ENCODE results near the gene PPP1R11.

PPP1R11 gene

DNA sequence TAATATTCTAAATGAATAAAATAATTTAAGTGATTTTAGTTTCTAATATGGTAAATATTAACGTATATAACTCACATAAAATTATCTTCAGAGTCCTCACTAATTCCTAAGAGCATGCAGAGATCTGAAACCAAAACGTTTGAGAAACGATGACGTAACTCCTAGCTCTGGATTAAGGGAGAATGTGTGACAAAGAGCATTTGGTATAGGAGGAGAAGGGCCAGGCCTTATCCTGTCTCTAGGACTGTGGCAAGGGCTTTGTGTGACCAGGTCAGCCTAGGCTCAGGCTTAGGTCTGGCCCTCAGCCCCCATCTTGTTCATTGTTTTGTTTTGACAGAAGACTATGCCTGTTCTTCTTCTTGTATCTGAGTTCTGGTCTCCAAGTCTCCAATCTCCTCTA is 25.2 kb upstream of the PPP1R11 start:
- Histone ChIP-seq H3K4me3 (ENCODE audit: low read depth, low read length) (no peak overlapping the region), H3K36me3 (ENCODE audit: control insufficient read depth, insufficient read depth, low read length) (no peaks in the 10 kb centered on the region), H3K27me3 (ENCODE audit: control insufficient read depth, insufficient read depth, low read length) (no peaks in the 10 kb centered on the region), H3K4me1 (ENCODE audit: control insufficient read depth, insufficient read depth, low read length) (no peaks in the 10 kb centered on the region), H3K9ac (ENCODE audit: low read depth, low read length) (no peak overlapping the region), H3K9me3 (ENCODE audit: control insufficient read depth, insufficient read depth, low read length) (no peaks in the 10 kb centered on the region)

DNA sequence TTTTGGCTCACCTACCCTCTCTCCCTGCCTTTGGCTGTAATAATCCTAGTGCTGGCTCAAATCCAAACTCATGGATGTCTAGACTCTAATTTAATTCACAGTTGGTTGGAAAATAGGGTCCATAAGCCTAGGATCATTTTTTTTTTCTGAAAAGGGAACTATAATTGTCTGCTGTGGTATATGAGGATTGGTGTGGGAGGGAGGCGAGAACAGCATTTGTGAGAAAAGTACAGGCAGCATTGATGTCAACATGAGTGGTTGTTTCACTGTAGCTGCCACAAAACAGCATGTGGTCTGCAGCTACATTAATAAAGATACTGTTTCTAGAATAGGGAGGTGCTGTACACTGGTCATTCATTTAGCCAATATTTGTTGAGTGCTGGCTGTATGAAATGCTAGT is 24.5 kb upstream of the PPP1R11 start:
- Histone ChIP-seq H3K36me3 (ENCODE audit: control insufficient read depth, insufficient read depth, low read length) (no peaks in the 10 kb centered on the region), H3K4me3 (ENCODE audit: low read depth, low read length) (no peak overlapping the region), H3K9ac (ENCODE audit: low read depth, low read length) (no peak overlapping the region), H3K9me3 (ENCODE audit: control insufficient read depth, insufficient read depth, low read length) (no peaks in the 10 kb centered on the region), H3K27me3 (ENCODE audit: control insufficient read depth, insufficient read depth, low read length) (no peaks in the 10 kb centered on the region), H3K4me1 (ENCODE audit: control insufficient read depth, insufficient read depth, low read length) (no peaks in the 10 kb centered on the region)

DNA sequence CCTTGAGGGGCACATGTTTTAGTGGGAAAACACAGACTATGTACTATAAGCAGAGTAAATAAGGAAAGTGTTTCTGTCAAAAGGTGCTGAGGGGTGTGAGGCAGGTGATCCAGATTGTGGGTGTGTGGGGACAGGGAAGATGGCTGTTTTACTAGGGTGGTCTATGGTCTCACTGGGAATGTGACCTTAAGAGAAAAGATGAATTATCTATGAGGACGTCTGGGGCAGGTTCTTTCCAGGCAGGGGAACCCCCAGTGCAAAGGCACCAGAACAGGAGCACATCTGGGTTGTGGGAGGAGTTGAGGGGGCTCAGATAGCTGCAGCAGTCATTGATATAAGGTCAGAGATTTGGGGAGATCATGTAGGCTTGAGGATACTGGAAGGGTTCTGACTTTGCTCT is 24.1 kb upstream of the PPP1R11 start:
- Histone ChIP-seq H3K9ac (ENCODE audit: low read depth, low read length) (no peak overlapping the region), H3K4me3 (ENCODE audit: low read depth, low read length) (no peak overlapping the region), H3K36me3 (ENCODE audit: control insufficient read depth, insufficient read depth, low read length) (no peaks in the 10 kb centered on the region), H3K27me3 (ENCODE audit: control insufficient read depth, insufficient read depth, low read length) (no peaks in the 10 kb centered on the region), H3K9me3 (ENCODE audit: control insufficient read depth, insufficient read depth, low read length) (no peaks in the 10 kb centered on the region), H3K4me1 (ENCODE audit: control insufficient read depth, insufficient read depth, low read length) (no peaks in the 10 kb centered on the region)

DNA sequence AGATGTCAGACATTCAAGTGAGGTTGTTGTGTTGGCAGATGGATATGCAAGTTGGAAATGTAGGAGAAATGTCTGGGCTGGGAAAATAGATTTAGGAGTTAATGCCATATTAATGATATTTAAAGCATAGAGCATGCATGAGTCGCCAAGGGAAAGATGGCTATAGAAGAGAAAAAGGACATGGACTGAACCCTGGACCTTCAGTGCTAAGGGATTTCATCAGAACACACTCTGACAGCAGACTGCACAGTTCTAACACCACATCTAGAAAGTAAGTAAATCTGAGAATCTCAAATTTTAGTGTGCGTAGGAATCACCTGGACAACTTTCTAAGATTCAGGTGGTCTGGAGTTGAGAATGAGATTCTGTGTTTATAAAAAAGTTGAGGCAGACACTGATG is 23.3 kb upstream of the PPP1R11 start:
- H3K36me3 ChIP-seq (ENCODE audit: control insufficient read depth, insufficient read depth, low read length) = no peaks in the 10 kb centered on the region
- no peaks in the 10 kb centered on the region for H3K9me3 ChIP-seq (ENCODE audit: control insufficient read depth, insufficient read depth, low read length)
- no peaks in the 10 kb centered on the region for H3K27me3 ChIP-seq (ENCODE audit: control insufficient read depth, insufficient read depth, low read length)
- H3K4me3 ChIP-seq (ENCODE audit: low read depth, low read length) = no peak overlapping the region
- H3K4me1 ChIP-seq (ENCODE audit: control insufficient read depth, insufficient read depth, low read length) = no peaks in the 10 kb centered on the region
- H3K9ac ChIP-seq (ENCODE audit: low read depth, low read length) = no peak overlapping the region

DNA sequence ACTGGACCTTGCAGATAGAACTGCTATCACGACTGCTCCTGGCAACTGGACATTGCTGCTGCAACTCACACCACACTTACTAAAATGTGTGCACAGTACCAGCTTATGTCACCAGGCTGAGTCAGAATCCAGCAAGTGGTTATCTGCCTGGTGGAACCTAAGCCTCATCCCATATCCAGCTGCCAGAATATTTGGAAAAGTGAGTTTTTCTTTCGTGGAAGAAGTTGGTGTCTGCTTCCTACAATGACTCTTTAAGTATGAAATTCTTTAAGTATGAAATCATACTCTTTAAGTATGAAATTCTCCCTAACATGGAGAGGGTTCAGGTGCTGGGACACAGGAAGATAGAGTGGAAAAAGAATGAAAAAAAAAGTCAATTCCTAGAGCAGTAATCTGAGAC is 22.4 kb upstream of the PPP1R11 start:
- no peaks in the 10 kb centered on the region for H3K4me1 ChIP-seq (ENCODE audit: control insufficient read depth, insufficient read depth, low read length)
- H3K36me3 ChIP-seq (ENCODE audit: control insufficient read depth, insufficient read depth, low read length) = no peaks in the 10 kb centered on the region
- H3K9ac ChIP-seq (ENCODE audit: low read depth, low read length) = no peak overlapping the region
- no peaks in the 10 kb centered on the region for H3K27me3 ChIP-seq (ENCODE audit: control insufficient read depth, insufficient read depth, low read length)
- H3K9me3 ChIP-seq (ENCODE audit: control insufficient read depth, insufficient read depth, low read length) = no peaks in the 10 kb centered on the region
- no peak overlapping the region for H3K4me3 ChIP-seq (ENCODE audit: low read depth, low read length)

DNA sequence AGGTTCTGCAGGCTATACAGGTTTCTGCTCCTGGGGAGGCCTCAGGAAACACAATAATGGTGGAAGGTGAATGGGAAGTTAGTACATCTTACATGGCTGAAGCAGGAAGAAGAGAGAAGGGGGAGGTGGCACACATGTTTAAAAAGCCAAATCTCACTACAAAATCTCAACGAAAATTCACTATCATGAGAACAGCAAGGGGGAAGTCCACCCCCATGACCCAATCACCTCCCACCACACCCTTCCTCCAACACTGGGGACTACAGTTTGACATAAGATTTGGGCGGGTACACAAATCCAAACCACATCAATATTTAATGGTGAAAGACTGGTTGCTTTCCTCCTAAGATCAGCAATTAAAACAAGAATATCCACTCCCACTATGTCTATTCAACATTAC is 19.8 kb upstream of the PPP1R11 start:
- Histone ChIP-seq H3K9me3 (ENCODE audit: control insufficient read depth, insufficient read depth, low read length) (no peaks in the 10 kb centered on the region), H3K4me3 (ENCODE audit: low read depth, low read length) (no peak overlapping the region), H3K27me3 (ENCODE audit: control insufficient read depth, insufficient read depth, low read length) (no peaks in the 10 kb centered on the region), H3K4me1 (ENCODE audit: control insufficient read depth, insufficient read depth, low read length) (no peaks in the 10 kb centered on the region), H3K36me3 (ENCODE audit: control insufficient read depth, insufficient read depth, low read length) (no peaks in the 10 kb centered on the region), H3K9ac (ENCODE audit: low read depth, low read length) (no peak overlapping the region)

DNA sequence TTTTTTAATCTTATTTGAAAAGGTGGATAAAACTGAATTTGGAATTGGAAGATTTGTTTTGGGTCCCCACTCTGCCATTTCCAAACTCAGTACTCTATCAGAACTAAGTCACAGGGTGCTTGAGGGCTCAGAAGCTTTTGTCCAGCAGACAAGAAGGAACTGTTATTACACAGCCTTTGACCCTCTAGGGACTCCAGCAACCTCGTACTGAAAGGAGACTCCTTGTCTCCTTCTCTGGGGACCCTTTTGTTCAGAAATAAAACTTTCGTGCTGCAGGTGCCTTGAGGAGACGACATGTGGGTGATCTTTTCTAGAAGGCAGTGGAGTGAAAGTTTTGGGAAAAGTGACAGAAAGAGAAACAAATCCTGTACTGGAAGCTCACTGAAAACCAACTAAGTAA is 13.3 kb upstream of the PPP1R11 start:
- no peaks in the 10 kb centered on the region for H3K9me3 ChIP-seq (ENCODE audit: control insufficient read depth, insufficient read depth, low read length)
- no peaks in the 10 kb centered on the region for H3K36me3 ChIP-seq (ENCODE audit: control insufficient read depth, insufficient read depth, low read length)
- H3K27me3 ChIP-seq (ENCODE audit: control insufficient read depth, insufficient read depth, low read length) = no peaks in the 10 kb centered on the region
- no peaks in the 10 kb centered on the region for H3K4me1 ChIP-seq (ENCODE audit: control insufficient read depth, insufficient read depth, low read length)
- H3K9ac ChIP-seq (ENCODE audit: low read depth, low read length) = no peak overlapping the region
- no peak overlapping the region for H3K4me3 ChIP-seq (ENCODE audit: low read depth, low read length)

DNA sequence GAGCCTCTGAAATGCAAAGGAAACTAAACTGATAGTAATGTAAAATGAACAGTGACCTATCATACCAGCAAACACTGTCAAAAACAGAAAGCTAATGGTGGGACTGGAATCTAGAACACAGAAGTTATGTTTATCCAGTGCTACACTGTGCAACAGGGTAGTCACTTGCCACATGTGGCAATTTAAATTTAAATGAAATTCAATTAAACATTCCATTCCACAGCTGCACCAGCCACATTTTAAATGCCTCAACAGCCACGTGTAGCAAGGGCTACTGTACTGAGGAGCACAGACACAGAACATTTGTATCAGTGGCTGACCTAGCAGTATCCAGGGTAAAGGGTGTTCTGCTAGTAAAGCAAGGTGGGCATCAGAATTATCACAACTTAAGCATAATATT is 11.5 kb upstream of the PPP1R11 start:
- H3K9ac ChIP-seq (ENCODE audit: low read depth, low read length) = no peak overlapping the region
- no peaks in the 10 kb centered on the region for H3K9me3 ChIP-seq (ENCODE audit: control insufficient read depth, insufficient read depth, low read length)
- no peak overlapping the region for H3K4me3 ChIP-seq (ENCODE audit: low read depth, low read length)
- H3K27me3 ChIP-seq (ENCODE audit: control insufficient read depth, insufficient read depth, low read length) = no peaks in the 10 kb centered on the region
- no peaks in the 10 kb centered on the region for H3K36me3 ChIP-seq (ENCODE audit: control insufficient read depth, insufficient read depth, low read length)
- H3K4me1 ChIP-seq (ENCODE audit: control insufficient read depth, insufficient read depth, low read length) = no peaks in the 10 kb centered on the region

DNA sequence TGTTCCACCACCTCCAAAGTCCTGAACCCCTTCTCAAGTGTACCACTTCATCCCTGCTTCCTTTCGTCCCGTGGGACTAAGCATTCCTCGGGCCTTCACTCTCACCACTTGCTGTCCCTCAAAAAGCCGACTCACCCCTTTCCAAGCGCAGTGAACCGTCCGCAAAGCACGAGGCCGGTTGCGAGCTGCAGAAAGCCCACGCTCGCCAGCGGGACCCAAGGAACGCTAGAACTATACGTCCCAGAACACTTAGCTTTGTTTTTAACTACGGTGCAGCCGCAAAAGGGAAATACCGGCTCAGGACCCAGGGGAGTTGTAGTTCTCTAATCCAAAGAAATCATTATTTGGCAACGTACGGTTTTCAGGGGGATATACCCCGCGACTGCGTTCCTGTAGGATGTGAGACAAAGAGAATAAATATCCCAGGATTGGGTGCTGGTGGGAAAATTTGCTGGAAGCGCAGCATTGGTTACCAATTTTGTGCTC is 6.3 kb upstream of the PPP1R11 start:
- peak overlapping the region; percentile 91 for H3K9ac ChIP-seq (ENCODE audit: low read depth, low read length)
- no peaks in the 10 kb centered on the region for H3K36me3 ChIP-seq (ENCODE audit: control insufficient read depth, insufficient read depth, low read length)
- H3K4me3 ChIP-seq (ENCODE audit: low read depth, low read length) = peak overlapping the region; percentile 96
- H3K4me1 ChIP-seq (ENCODE audit: control insufficient read depth, insufficient read depth, low read length) = no peaks in the 10 kb centered on the region
- no peaks in the 10 kb centered on the region for H3K9me3 ChIP-seq (ENCODE audit: control insufficient read depth, insufficient read depth, low read length)
- no peaks in the 10 kb centered on the region for H3K27me3 ChIP-seq (ENCODE audit: control insufficient read depth, insufficient read depth, low read length)

DNA sequence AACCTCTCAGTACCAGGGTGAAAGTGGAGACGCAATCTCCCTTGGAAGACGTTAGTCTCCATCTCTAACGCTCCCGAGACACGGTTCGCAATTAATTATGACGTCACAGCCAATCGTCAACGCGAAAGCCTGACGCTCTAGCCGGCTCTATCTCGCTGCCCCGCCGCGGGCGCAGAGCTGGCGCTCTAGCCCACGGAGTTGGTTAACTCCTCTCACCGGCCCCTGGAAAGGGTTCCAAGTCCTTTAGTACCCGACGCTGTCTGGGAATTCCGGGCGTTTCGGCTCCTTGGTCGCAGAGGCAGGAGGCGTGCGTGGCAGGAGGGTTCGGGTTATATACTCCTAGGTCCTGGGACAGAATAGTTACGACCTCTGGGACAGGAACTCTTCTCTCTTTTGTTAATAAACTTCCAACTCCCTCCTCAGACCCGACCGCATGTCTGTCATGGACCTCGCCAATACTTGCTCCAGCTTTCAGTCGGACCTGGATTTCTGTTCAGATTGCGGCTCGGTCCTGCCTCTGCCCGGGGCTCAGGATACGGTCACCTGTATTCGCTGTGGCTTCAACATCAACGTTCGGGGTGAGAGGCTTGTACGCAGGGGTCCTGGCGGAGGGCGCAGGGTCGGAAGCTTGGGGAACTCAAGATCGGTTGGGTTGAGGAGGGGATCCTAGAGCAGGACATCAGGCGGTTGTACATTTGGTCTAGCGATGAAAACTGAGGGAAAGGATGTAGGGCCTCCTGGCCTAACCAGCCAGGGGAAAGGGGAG is 5.7 kb upstream of the PPP1R11 start, which contains the start of gene POLR1H:
POLR1H (plus strand) TSS at position 174 of the 766 bp plus-strand sequence; CDS start at position 434, 260 bp downstream.
- Histone ChIP-seq H3K36me3 (ENCODE audit: control insufficient read depth, insufficient read depth, low read length) (no peaks in the 10 kb centered on the region), H3K4me3 (ENCODE audit: low read depth, low read length) (peak within 1 kb of the TSS; percentile 96), H3K4me1 (ENCODE audit: control insufficient read depth, insufficient read depth, low read length) (no peaks in the 10 kb centered on the region), H3K27me3 (ENCODE audit: control insufficient read depth, insufficient read depth, low read length) (no peaks in the 10 kb centered on the region), H3K9me3 (ENCODE audit: control insufficient read depth, insufficient read depth, low read length) (no peaks in the 10 kb centered on the region), H3K9ac (ENCODE audit: low read depth, low read length) (peak within 1 kb of the TSS; percentile 91)

DNA sequence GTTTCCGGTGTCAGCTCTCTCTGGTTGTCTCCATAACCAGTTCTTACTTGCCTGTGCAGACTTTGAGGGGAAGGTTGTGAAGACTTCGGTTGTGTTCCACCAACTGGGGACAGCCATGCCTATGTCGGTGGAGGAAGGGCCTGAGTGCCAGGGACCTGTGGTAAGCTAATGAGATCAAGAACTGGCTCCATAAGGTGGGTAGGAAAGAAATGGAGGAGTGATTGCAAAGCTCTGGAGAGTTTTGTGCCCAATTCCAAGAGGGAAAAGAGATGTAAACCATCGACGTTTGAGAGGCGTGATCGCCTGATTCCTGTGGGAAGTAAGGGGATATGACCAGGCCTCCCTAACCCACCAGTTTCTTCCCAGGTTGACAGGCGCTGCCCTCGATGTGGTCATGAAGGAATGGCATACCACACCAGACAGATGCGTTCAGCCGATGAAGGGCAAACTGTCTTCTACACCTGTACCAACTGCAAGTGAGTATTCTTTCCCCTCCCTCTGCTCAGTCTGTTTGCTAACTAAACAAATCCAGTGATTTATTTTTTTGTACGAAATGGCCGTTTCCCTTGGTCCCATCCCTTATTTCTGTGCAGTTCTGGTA is 5.0 kb upstream of the PPP1R11 start:
- peak overlapping the region; percentile 87 for H3K9ac ChIP-seq (ENCODE audit: low read depth, low read length)
- H3K4me1 ChIP-seq (ENCODE audit: control insufficient read depth, insufficient read depth, low read length) = no peaks in the 10 kb centered on the region
- no peaks in the 10 kb centered on the region for H3K9me3 ChIP-seq (ENCODE audit: control insufficient read depth, insufficient read depth, low read length)
- H3K36me3 ChIP-seq (ENCODE audit: control insufficient read depth, insufficient read depth, low read length) = no peaks in the 10 kb centered on the region
- H3K4me3 ChIP-seq (ENCODE audit: low read depth, low read length) = peak overlapping the region; percentile 96
- H3K27me3 ChIP-seq (ENCODE audit: control insufficient read depth, insufficient read depth, low read length) = no peaks in the 10 kb centered on the region

Measured in iPS-15b (cell line).